Activated T-helper 9 cell treated with anti-CD3 and anti-CD28 coated beads, Interleukin-2, amount 50 U/mL, for 16 hours (primary cell): ENCODE measurements around the gene ADAMTS9.

Source experiments
- DNase-seq: peaks from one replicate; pipeline ENCODE4 v3.0.0-alpha.2; 2020; ENCODE audit warnings: low read depth

ADAMTS9 gene

GRCh38 chr3:64617610-64618009 is 70.2 kb downstream of the ADAMTS9 start:
- DNase-seq: no peak

- no peak for DNase-seq
These were observed 70.8 kb downstream of the ADAMTS9 start for GRCh38 chr3:64616953-64617352.

GRCh38 chr3:64612916-64613526 is 74.8 kb downstream of the ADAMTS9 start:
- no peak for DNase-seq

- no peak for DNase-seq
These were observed 75.5 kb downstream of the ADAMTS9 start for GRCh38 chr3:64612082-64612860.

- no peak for DNase-seq
These were observed 79.1 kb downstream of the ADAMTS9 start for GRCh38 chr3:64608741-64609140.

GRCh38 chr3:64607032-64607551 is 80.7 kb downstream of the ADAMTS9 start:
- no peak for DNase-seq

- no peak for DNase-seq
These were observed 83.5 kb downstream of the ADAMTS9 start for GRCh38 chr3:64604313-64604712.

- DNase-seq: no peak
These were observed 86.0 kb downstream of the ADAMTS9 start for GRCh38 chr3:64601824-64602223.

- no peak for DNase-seq
These were observed 87.4 kb downstream of the ADAMTS9 start for GRCh38 chr3:64600246-64600950.

GRCh38 chr3:64599651-64600050 is 88.1 kb downstream of the ADAMTS9 start:
- DNase-seq: no peak

- DNase-seq: no peak
These were observed 92.5 kb downstream of the ADAMTS9 start for GRCh38 chr3:64595253-64595694.

GRCh38 chr3:64594134-64594533 is 93.7 kb downstream of the ADAMTS9 start:
- no peak for DNase-seq

GRCh38 chr3:64593350-64593749 is 94.5 kb downstream of the ADAMTS9 start:
- no peak for DNase-seq

- no peak for DNase-seq
These were observed 96.2 kb downstream of the ADAMTS9 start for GRCh38 chr3:64591615-64592014.

GRCh38 chr3:64588380-64588779 is 99.4 kb downstream of the ADAMTS9 start:
- DNase-seq: no peak

GRCh38 chr3:64586952-64587351 is 100.8 kb downstream of the ADAMTS9 start:
- no peak for DNase-seq

GRCh38 chr3:64584179-64584578 is 103.6 kb downstream of the ADAMTS9 start:
- no peak for DNase-seq

GRCh38 chr3:64578797-64579196 is 109.0 kb downstream of the ADAMTS9 start:
- DNase-seq: no peak

- DNase-seq: no peak
These were observed 109.6 kb downstream of the ADAMTS9 start for GRCh38 chr3:64578062-64578770.

- DNase-seq: no peak
These were observed 111.5 kb downstream of the ADAMTS9 start for GRCh38 chr3:64576211-64576775.

- no peak for DNase-seq
These were observed 112.5 kb downstream of the ADAMTS9 start for GRCh38 chr3:64575211-64575844.
